ENCODE data around the gene ALDH9A1.
"Not testable (repeated sequence)": the region's sequence is repeated elsewhere in the genome, so short reads cannot be mapped to it uniquely, and the experiment has no call there.

The ALDH9A1 gene

GRCh38 chr1:165697881-165698760, at the start of gene ALDH9A1:
Gene ALDH9A1, minus strand, starts transcription at chr1:165698562. Its CDS starts 4 bp downstream, at chr1:165698558.
- peak; percentile 81 for DNase-seq (ENCODE audit: low spot score)

GRCh38 chr1:165747632-165748447, 49.5 kb upstream of the ALDH9A1 start:
- no peak for DNase-seq (ENCODE audit: low spot score)

- DNase-seq (ENCODE audit: low spot score), result not testable (repeated sequence)
Measured at GRCh38 chr1:165744913-165745312, 46.6 kb upstream of the ALDH9A1 start.

- no peak for DNase-seq (ENCODE audit: low spot score)
Measured at GRCh38 chr1:165742194-165742593, 43.8 kb upstream of the ALDH9A1 start.

GRCh38 chr1:165738794-165739193, 40.4 kb upstream of the ALDH9A1 start:
- peak; percentile 49 for DNase-seq (ENCODE audit: low spot score)

GRCh38 chr1:165737196-165737595, 38.8 kb upstream of the ALDH9A1 start:
- no peak for DNase-seq (ENCODE audit: low spot score)

GRCh38 chr1:165734906-165735305, 36.5 kb upstream of the ALDH9A1 start:
- DNase-seq (ENCODE audit: low spot score), result no peak

- DNase-seq (ENCODE audit: low spot score), result no peak
Measured at GRCh38 chr1:165726841-165727240, 28.5 kb upstream of the ALDH9A1 start.

GRCh38 chr1:165726169-165726568, 27.8 kb upstream of the ALDH9A1 start:
- DNase-seq (ENCODE audit: low spot score), result no peak

- DNase-seq (ENCODE audit: low spot score), result peak; percentile 52
Measured at GRCh38 chr1:165717918-165718515, 19.7 kb upstream of the ALDH9A1 start.

GRCh38 chr1:165716265-165717051, 18.1 kb upstream of the ALDH9A1 start:
- not testable (repeated sequence) for DNase-seq (ENCODE audit: low spot score)

GRCh38 chr1:165712764-165713163, 14.4 kb upstream of the ALDH9A1 start:
- no peak for DNase-seq (ENCODE audit: low spot score)

- DNase-seq (ENCODE audit: low spot score), result no peak
Measured at GRCh38 chr1:165707984-165708706, 9.8 kb upstream of the ALDH9A1 start.

GRCh38 chr1:165703648-165704047, 5.3 kb upstream of the ALDH9A1 start:
- DNase-seq (ENCODE audit: low spot score), result no peak

GRCh38 chr1:165701922-165702321, 3.6 kb upstream of the ALDH9A1 start:
- not testable (repeated sequence) for DNase-seq (ENCODE audit: low spot score)

GRCh38 chr1:165699577-165699976, 1.2 kb upstream of the ALDH9A1 start:
- no peak for DNase-seq (ENCODE audit: low spot score)

- DNase-seq (ENCODE audit: low spot score), result no peak
Measured at GRCh38 chr1:165698761-165699052, 345 bp upstream of the ALDH9A1 start.

GRCh38 chr1:165697491-165697880, 876 bp downstream of the ALDH9A1 start:
- no peak for DNase-seq (ENCODE audit: low spot score)

- no peak for DNase-seq (ENCODE audit: low spot score)
Measured at GRCh38 chr1:165696625-165697100, 1.7 kb downstream of the ALDH9A1 start.

GRCh38 chr1:165695031-165695430, 3.3 kb downstream of the ALDH9A1 start:
- no peak for DNase-seq (ENCODE audit: low spot score)

GRCh38 chr1:165688046-165688445, 10.3 kb downstream of the ALDH9A1 start:
- DNase-seq (ENCODE audit: low spot score), result no peak

Data from germinal center (tissue), 1 donor.